HepG2 (cell line): ENCODE results near the gene E2F1. TPM values are rescaled to one million over a fixed set of nuclear protein-coding genes. Genes with fewer than 3 reads are reported as not detected.

Source experiments
- AKNA ChIP-seq: sonication (generic); formaldehyde crosslinking; IDR thresholded peaks from 2 replicates; pipeline ENCODE4 v1.4.0; 2020; ENCODE audit warnings: missing genetic modification reagents, borderline replicate concordance
- CBX1 ChIP-seq: IDR thresholded peaks from one replicate; pipeline ENCODE4 v1.6.1; 2016; ENCODE audit warnings: antibody characterized with exemption, low read depth
- CEBPB ChIP-seq: IDR thresholded peaks from 2 replicates; pipeline ENCODE4 v1.6.1; 2011; ENCODE audit warnings: low read depth, low read length, improper control_type of control experiment, borderline replicate concordance
- CREB3 ChIP-seq: sonication (generic); formaldehyde crosslinking; IDR thresholded peaks from 2 replicates; pipeline ENCODE4 v1.5.0; 2020; ENCODE audit warnings: missing genetic modification reagents
- CSRNP1 ChIP-seq: sonication (generic); formaldehyde crosslinking; IDR thresholded peaks from 2 replicates; pipeline ENCODE4 v1.8.1; 2023; ENCODE audit warnings: mild to moderate bottlenecking, missing genetic modification reagents
- GABPB1 ChIP-seq: IDR thresholded peaks from 2 replicates; pipeline ENCODE4 v1.6.1; 2016; ENCODE audit warnings: mild to moderate bottlenecking, missing genetic modification reagents, moderate library complexity, missing compliant biosample characterization
- NKX3-1 ChIP-seq: sonication (generic); formaldehyde crosslinking; IDR thresholded peaks from 2 replicates; pipeline ENCODE4 v1.5.0; 2020; ENCODE audit warnings: missing genetic modification reagents
- NR1H2 ChIP-seq: sonication (generic); formaldehyde crosslinking; IDR thresholded peaks from 2 replicates; pipeline ENCODE4 v1.8.1; 2022; ENCODE audit warnings: low read depth, missing genetic modification reagents, borderline replicate concordance
- SKIL ChIP-seq: sonication (generic); formaldehyde crosslinking; IDR thresholded peaks from 2 replicates; pipeline ENCODE4 v1.8.0; 2022; ENCODE audit warnings: missing genetic modification reagents, mild to moderate bottlenecking, moderate library complexity, borderline replicate concordance
- TEF ChIP-seq: sonication (generic); formaldehyde crosslinking; IDR thresholded peaks from 2 replicates; pipeline ENCODE4 v1.5.0; 2020; ENCODE audit warnings: missing genetic modification reagents
- ZFP62 ChIP-seq: sonication (generic); formaldehyde crosslinking; IDR thresholded peaks from 2 replicates; pipeline ENCODE4 v1.4.0; 2020; ENCODE audit warnings: missing genetic modification reagents
- ZNF207 ChIP-seq: fragments of 450-650 bp; IDR thresholded peaks from 2 replicates; pipeline ENCODE4 v1.6.1; 2016; ENCODE audit warnings: antibody characterized with exemption, borderline replicate concordance
- ZNF276 ChIP-seq: sonication (generic); formaldehyde crosslinking; IDR thresholded peaks from 2 replicates; pipeline ENCODE4 v1.4.0; 2020; ENCODE audit warnings: mild to moderate bottlenecking, low read depth, missing genetic modification reagents
- ZNF460 ChIP-seq: sonication (generic); formaldehyde crosslinking; IDR thresholded peaks from 2 replicates; pipeline ENCODE4 v1.5.1; 2020; ENCODE audit warnings: missing genetic modification reagents, mild to moderate bottlenecking, borderline replicate concordance
- ZNF839 ChIP-seq: sonication (generic); formaldehyde crosslinking; IDR thresholded peaks from 2 replicates; pipeline ENCODE4 v1.4.0; 2020; ENCODE audit warnings: missing genetic modification reagents, mild to moderate bottlenecking, borderline replicate concordance
- polyA plus RNA-seq, 8 experiments: library from polyadenylated mRNA; depleted of rRNA in 3 of 8; stranded (reverse) in 7 of 8; unstranded in 1 of 8; fragments of >200 nt; fragmentation: Illumina TruSeq in 4 of 8; extraction: Trizol in 4 of 8; gene quantifications; 2 replicates each; pipeline versions ENCODE4 v1.2.1 to v1.2.3, GENCODE V29; 2011 to 2016; ENCODE audit warnings: low read depth in 4 of 8, missing spikeins in 1 of 8, mixed read lengths in 1 of 8; ENCODE audit not compliant: insufficient read depth in 1 of 8
- total RNA-seq, 5 experiments: library from RNA; depleted of rRNA; stranded (reverse); fragments of >200 nt; fragmentation: Illumina TruSeq; extraction: Trizol; gene quantifications; 2 replicates each; pipeline ENCODE4 v1.2.3, GENCODE V29; 2016; ENCODE audit warnings: low read depth in 1 of 5

The E2F1 gene
- total and polyA plus RNA-seq, 2 of the 13 experiments (the other 11 are each of a cell fraction or from before 2014, with no cell fraction given) = 25.5 to 39.4 TPM

- TF ChIP-seq ZNF460 (CRISPR knock-in tag) (no peak), SKIL (CRISPR knock-in tag) (peak; percentile 49; the same call in 1 of the 2 replicates), CREB3 (CRISPR knock-in tag) (no peak), ZNF207 (no peak), ZNF276 (CRISPR knock-in tag) (0 out of 2 replicates have a peak, but pooled peaks have one; percentile 30), ZNF839 (CRISPR knock-in tag) (peak; percentile 59; the same call in 1 of the 2 replicates), CEBPB (no peak), ZFP62 (CRISPR knock-in tag) (no peak), NR1H2 (peak; percentile 82; the same call in 1 of the 2 replicates), TEF (CRISPR knock-in tag) (no peak; the same call in 1 of the 2 replicates), CBX1 (peak; percentile 82), GABPB1 (peak; percentile 83), NKX3-1 (CRISPR knock-in tag) (no peak), AKNA (CRISPR knock-in tag) (no peak), CSRNP1 (CRISPR knock-in tag) (peak; percentile 95)
Measured at GRCh38 chr20:33732166-33732970, 46.2 kb upstream of the E2F1 start (continued).
